OCI-LY7 (cell line): ENCODE data around the gene BOD1L1.

Experiments
- EZH2phosphoT487 ChIP-seq: fragments of 200-600 bp; sonication (generic); IDR thresholded peaks from 2 replicates; pipeline ENCODE4 v1.6.1; 2018; ENCODE audit warnings: low read depth, borderline replicate concordance, mild to moderate bottlenecking, mixed run types, antibody characterized with exemption, low read length, moderate library complexity, mixed read lengths
- TF ChIP-seq, protein P1 (sequence below): fragments of 200-600 bp; sonication (generic); conservative IDR thresholded peaks from 2 replicates; pipeline ENCODE4 v1.5.1; 2014; ENCODE audit warnings: mild to moderate bottlenecking, antibody characterized with exemption, low read length, moderate library complexity, mixed read lengths

DNA sequence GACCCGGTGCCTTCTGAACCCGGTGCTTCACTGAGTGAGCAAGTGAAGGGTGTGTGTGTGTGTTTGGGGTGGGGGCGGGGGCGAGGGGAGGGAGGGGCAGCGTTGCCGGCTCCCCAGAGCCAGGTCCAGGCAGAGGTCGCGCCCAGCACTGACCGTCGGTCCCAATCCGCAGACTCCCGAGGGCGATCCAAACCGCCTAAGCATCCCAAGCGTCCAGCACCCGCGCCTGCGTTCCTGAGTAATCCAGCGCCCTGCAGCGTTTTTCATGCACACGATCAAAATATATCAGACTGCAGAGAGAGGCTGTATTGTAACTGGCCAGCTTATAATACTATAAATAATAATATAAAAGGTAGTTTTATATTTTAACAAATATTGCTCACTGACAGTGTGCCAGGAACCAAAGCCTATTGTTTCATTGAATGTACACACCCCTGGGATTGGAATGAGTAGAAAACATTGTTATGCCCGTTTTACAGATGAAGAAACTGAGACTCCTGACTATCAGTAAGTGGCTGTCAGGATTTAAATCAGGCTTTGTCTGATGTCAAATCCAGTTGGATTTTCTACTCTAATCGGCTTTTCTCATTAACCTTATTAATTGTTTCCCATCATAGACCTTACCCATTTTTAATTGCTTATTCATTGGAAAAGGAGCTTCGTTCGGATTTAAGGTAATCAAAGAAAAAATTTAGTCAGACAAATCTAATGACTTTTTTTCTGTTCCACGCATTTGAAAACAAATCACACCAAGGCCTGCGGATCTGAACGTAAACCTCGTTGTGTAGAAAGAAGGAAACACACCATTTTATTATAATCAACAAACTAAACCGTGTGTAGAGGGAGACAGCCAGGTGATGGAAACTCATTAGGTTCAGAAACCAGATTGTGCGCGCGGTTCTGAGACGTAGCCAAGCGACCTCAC is 79.2 kb downstream of the BOD1L1 start:
- TF ChIP-seq, protein P1, sequence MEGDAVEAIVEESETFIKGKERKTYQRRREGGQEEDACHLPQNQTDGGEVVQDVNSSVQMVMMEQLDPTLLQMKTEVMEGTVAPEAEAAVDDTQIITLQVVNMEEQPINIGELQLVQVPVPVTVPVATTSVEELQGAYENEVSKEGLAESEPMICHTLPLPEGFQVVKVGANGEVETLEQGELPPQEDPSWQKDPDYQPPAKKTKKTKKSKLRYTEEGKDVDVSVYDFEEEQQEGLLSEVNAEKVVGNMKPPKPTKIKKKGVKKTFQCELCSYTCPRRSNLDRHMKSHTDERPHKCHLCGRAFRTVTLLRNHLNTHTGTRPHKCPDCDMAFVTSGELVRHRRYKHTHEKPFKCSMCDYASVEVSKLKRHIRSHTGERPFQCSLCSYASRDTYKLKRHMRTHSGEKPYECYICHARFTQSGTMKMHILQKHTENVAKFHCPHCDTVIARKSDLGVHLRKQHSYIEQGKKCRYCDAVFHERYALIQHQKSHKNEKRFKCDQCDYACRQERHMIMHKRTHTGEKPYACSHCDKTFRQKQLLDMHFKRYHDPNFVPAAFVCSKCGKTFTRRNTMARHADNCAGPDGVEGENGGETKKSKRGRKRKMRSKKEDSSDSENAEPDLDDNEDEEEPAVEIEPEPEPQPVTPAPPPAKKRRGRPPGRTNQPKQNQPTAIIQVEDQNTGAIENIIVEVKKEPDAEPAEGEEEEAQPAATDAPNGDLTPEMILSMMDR, result no peak
- no peak; the same call in 1 of the 2 replicates for TF ChIP-seq EZH2phosphoT487
